Measurements from ENCODE around the gene CTNND2.

CTNND2 gene

GRCh38 chr5:11531811-11532555, 372.3 kb downstream of the CTNND2 start:
- in situ Hi-C loops (cut with HindIII; ENCODE audit: low sequenced_read_pairs) = no loop called here

- in situ Hi-C loops (cut with HindIII; ENCODE audit: low sequenced_read_pairs) = no loop called here
These were observed 375.5 kb downstream of the CTNND2 start for GRCh38 chr5:11528720-11529119.

DNA sequence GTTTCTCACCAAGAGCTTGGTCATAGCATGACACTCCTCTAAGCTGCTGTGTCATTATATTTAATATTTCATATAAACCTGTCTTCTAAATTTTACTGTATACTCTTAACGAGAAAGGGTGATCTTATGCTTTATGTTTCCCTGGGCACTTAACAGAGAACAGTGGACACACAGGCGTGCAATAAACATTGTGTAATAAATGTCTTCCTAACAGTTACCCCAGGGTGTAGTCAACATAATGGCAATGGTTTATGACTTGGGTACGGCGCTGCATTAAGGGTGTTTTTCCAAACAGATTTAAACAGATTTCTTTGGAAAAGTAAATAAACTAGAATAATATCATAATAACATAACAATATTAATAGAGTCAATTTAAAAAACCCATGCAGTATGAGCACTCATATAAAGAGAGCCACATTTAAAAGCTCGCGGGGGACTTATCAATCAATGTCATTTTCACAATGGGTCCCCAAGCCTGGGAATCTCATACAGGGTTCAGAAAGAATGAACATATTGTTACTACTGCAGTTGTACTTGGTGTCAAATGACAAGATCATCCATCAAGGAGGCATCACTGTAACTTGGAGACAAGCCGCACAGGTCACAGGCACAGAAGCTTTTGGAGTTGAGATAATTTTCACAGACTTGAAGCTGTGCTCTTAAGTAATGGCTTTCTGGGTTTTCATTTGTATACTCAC, 376.4 kb downstream of the CTNND2 start:
- in situ Hi-C loops (cut with HindIII; ENCODE audit: low sequenced_read_pairs) = no loop called here

GRCh38 chr5:11525020-11525419, 379.2 kb downstream of the CTNND2 start:
- in situ Hi-C loops (cut with HindIII; ENCODE audit: low sequenced_read_pairs) = no loop called here

GRCh38 chr5:11524188-11524587, 380.1 kb downstream of the CTNND2 start:
- in situ Hi-C loops (cut with HindIII; ENCODE audit: low sequenced_read_pairs) = no loop called here

- in situ Hi-C loops (cut with HindIII; ENCODE audit: low sequenced_read_pairs) = no loop called here
These were observed 381.4 kb downstream of the CTNND2 start for GRCh38 chr5:11522796-11523195.

GRCh38 chr5:11520241-11520930, 383.9 kb downstream of the CTNND2 start:
- in situ Hi-C loops (cut with HindIII; ENCODE audit: low sequenced_read_pairs) = no loop called here

GRCh38 chr5:11519236-11519635, 385.0 kb downstream of the CTNND2 start:
- in situ Hi-C loops (cut with HindIII; ENCODE audit: low sequenced_read_pairs) = no loop called here

GRCh38 chr5:11518676-11519075, 385.6 kb downstream of the CTNND2 start:
- in situ Hi-C loops (cut with HindIII; ENCODE audit: low sequenced_read_pairs) = no loop called here

GRCh38 chr5:11514705-11515432, 389.4 kb downstream of the CTNND2 start:
- in situ Hi-C loops (cut with HindIII; ENCODE audit: low sequenced_read_pairs) = loop anchor here (5.0 kb wide), 1 partner anchor 82 kb away; no protein-coding TSS in a partner anchor

DNA sequence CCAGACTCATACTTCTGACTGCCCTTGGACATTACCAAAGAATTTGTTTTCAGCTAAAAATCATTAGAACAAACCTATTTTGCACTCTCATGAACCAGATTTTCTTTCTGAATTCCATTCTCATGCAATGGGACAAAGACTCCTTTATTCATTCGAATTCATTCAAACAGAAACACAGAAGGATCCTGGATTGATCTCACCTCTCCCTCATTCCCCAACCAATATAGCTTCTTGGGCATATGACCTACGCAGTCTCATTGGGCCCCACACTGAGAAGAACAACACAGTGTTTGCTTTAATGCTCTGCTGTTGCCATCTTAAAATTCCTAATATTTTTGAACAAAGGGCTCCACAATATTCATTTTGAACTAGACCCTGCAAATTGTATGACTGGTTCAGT, 392.4 kb downstream of the CTNND2 start:
- in situ Hi-C loops (cut with HindIII; ENCODE audit: low sequenced_read_pairs) = loop anchor here (5.0 kb wide), 1 partner anchor 85 kb away; no protein-coding TSS in a partner anchor

- in situ Hi-C loops (cut with HindIII; ENCODE audit: low sequenced_read_pairs) = loop anchor here (5.0 kb wide), 1 partner anchor 86 kb away; no protein-coding TSS in a partner anchor
These were observed 393.4 kb downstream of the CTNND2 start for GRCh38 chr5:11510889-11511288.

- in situ Hi-C loops (cut with HindIII; ENCODE audit: low sequenced_read_pairs) = loop anchor here (5.0 kb wide), 2 partner anchors 37 to 88 kb away; no protein-coding TSS in a partner anchor
These were observed 394.5 kb downstream of the CTNND2 start for GRCh38 chr5:11509793-11510192.

DNA sequence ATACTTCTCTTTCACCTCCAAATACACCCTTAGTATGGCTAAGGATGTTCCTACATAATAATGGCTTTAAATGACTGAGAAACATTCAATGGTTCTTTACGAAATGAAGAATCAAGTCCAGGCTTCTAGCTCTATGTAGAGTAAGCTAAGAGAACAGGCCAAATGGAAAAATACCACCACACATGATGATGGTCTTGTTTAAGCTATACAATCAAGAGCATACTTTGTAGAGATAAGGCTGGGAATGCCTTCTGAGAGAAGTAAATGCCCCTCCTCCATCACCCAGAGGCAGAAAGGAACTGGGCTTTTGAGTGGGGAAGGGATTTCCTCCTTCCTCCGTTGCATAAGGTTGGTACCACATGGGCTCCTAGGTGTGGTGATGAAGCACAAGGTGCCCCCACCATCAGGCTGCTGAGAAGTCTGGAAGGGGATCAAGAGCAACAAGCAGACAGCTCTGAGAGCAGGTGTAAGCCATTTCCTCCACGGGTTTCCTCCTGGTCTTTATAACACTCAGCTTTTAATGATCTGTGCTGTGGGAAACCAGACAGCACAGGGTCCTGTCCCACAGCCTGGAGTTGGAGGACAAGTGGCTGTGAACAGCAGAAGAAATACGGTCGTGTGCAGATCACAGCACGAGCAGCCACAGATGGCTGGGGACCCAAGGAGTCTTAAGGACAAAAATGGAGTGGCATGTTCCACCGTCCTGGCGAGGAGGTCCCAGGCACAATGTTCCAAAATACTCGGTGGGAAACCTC, 396.9 kb downstream of the CTNND2 start:
- in situ Hi-C loops (cut with HindIII; ENCODE audit: low sequenced_read_pairs) = loop anchor here (5.0 kb wide), 1 partner anchor 35 kb away; no protein-coding TSS in a partner anchor

DNA sequence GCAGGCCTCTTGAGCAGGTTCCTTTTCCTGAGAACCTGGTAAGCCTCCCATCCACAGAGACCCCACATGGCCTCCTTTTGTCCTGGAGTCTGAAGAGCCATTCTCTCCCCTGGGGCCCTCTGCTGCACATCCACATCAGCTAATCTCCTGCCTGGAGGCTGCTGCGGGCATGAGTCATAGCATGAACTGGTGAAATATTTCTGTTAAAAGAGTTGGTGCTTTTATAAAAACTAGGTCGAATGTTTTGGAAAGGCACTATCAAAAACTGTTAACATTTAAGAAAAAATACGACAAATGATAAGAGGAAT, 399.4 kb downstream of the CTNND2 start:
- in situ Hi-C loops (cut with HindIII; ENCODE audit: low sequenced_read_pairs) = loop anchor here (5.0 kb wide), 1 partner anchor 33 kb away; no protein-coding TSS in a partner anchor

- in situ Hi-C loops (cut with HindIII; ENCODE audit: low sequenced_read_pairs) = no loop called here
These were observed 400.0 kb downstream of the CTNND2 start for GRCh38 chr5:11504065-11504885.

- in situ Hi-C loops (cut with HindIII; ENCODE audit: low sequenced_read_pairs) = no loop called here
These were observed 401.5 kb downstream of the CTNND2 start for GRCh38 chr5:11502783-11503182.

GRCh38 chr5:11497651-11498050, 406.6 kb downstream of the CTNND2 start:
- in situ Hi-C loops (cut with HindIII; ENCODE audit: low sequenced_read_pairs) = no loop called here

DNA sequence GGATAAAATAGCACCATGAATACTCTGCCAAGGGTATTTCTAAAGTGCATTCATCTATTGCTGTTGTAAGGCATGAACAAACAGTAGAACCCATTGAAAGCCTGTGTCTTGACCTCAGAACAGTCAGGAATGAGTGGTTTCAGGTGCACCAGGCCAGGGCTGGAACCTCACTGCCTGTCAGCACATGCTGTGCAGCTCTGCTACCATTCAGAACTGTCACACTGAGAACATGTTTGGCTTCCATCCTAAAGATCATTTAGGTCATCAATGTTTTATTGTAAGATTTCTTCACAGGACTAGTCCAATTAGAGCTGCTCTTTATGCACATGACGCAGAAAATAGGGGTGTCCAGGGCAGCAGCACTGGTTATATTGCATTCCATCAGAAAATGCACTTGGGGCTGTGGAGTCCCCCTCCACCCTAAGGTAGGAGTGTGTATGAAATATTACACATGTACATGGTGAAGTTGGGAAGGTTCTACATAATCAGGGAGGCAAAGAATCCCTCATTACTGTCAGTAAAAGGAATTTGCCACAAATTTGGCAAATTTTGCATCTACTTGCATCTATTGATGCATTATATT, 408.0 kb downstream of the CTNND2 start:
- in situ Hi-C loops (cut with HindIII; ENCODE audit: low sequenced_read_pairs) = no loop called here

Data from endothelial cell of hepatic sinusoid (primary cell).